DOHH2 (cell line): ENCODE data around the gene DLX2.

ENCODE experiments used
- CTCF ChIP-seq: fragments of 200-600 bp; sonication (generic); IDR thresholded peaks from one replicate; pipeline ENCODE4 v1.5.1; 2014; ENCODE audit warnings: antibody characterized with exemption, mild to moderate bottlenecking, low read depth, low read length; ENCODE audit not compliant: poor library complexity, severe bottlenecking
- EZH2phosphoT487 ChIP-seq: fragments of 200-600 bp; sonication (generic); IDR thresholded peaks from 2 replicates; pipeline ENCODE4 v1.6.1; 2017; ENCODE audit warnings: borderline replicate concordance, mild to moderate bottlenecking, antibody characterized with exemption, low read length, moderate library complexity, mixed read lengths

- TF ChIP-seq CTCF, result no peak
- no peak for TF ChIP-seq EZH2phosphoT487
Observed at GRCh38 chr2:172080641-172081220, 22.0 kb downstream of the DLX2 start.
